A549 (cell line): Measurements from ENCODE around the gene PCSK5.

Source experiments
- CEBPB ChIP-seq, 2 experiments: fragments of >200 bp in 1 of 2; sonication (Bioruptor Twin) in 1 of 2; formaldehyde crosslinking in 1 of 2; IDR thresholded peaks; 2 replicates each; pipeline ENCODE4 v1.6.1; 2012 to 2016
- MAFK ChIP-seq: fragments of 450-650 bp; IDR thresholded peaks from 2 replicates; pipeline ENCODE4 v1.6.1; 2014; ENCODE audit not compliant: partially characterized antibody
- NR3C1 ChIP-seq: fragments of >200 bp; sonication (Bioruptor Twin); formaldehyde crosslinking; IDR thresholded peaks from 3 replicates; pipeline ENCODE4 v1.6.1; 2017
- POLR2A ChIP-seq: IDR thresholded peaks from 2 replicates; pipeline ENCODE4 v1.6.1; 2012; ENCODE audit warnings: mild to moderate bottlenecking, low read length
- RCOR1 ChIP-seq: fragments of 150-350 bp; IDR thresholded peaks from 2 replicates; pipeline ENCODE4 v1.6.1; 2014; ENCODE audit warnings: antibody characterized with exemption, low read length, low read depth
- RNF2 ChIP-seq: fragments of 200-600 bp; sonication (generic); IDR thresholded peaks from 2 replicates; pipeline ENCODE4 v1.6.1; 2016; ENCODE audit warnings: low read depth, mild to moderate bottlenecking, antibody characterized with exemption, moderate library complexity, borderline replicate concordance
- ZC3H11A ChIP-seq: fragments of 450-650 bp; IDR thresholded peaks from 2 replicates; pipeline ENCODE4 v1.6.1; 2014; ENCODE audit warnings: antibody characterized with exemption, mild to moderate bottlenecking
- TF ChIP-seq, protein P1 (sequence below): fragments of >200 bp; sonication (Bioruptor Twin); formaldehyde crosslinking; IDR thresholded peaks from 3 replicates; pipeline ENCODE4 v1.5.1; 2016

GRCh38 chr9:76269789-76270188 is 379.3 kb downstream of the PCSK5 start:
- TF ChIP-seq, protein P1, sequence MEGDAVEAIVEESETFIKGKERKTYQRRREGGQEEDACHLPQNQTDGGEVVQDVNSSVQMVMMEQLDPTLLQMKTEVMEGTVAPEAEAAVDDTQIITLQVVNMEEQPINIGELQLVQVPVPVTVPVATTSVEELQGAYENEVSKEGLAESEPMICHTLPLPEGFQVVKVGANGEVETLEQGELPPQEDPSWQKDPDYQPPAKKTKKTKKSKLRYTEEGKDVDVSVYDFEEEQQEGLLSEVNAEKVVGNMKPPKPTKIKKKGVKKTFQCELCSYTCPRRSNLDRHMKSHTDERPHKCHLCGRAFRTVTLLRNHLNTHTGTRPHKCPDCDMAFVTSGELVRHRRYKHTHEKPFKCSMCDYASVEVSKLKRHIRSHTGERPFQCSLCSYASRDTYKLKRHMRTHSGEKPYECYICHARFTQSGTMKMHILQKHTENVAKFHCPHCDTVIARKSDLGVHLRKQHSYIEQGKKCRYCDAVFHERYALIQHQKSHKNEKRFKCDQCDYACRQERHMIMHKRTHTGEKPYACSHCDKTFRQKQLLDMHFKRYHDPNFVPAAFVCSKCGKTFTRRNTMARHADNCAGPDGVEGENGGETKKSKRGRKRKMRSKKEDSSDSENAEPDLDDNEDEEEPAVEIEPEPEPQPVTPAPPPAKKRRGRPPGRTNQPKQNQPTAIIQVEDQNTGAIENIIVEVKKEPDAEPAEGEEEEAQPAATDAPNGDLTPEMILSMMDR: no peak
- TF ChIP-seq CEBPB (IDR thresholded peaks at IDR 0.05) (no peak), NR3C1 (no peak), POLR2A (no peak), RCOR1 (no peak), ZC3H11A (no peak), MAFK (peak; percentile 36), RNF2 (no peak)
